ENCODE measurements around the gene PPP1CB.

Gene PPP1CB

GRCh38 chr2:28824207-28824606, 72.6 kb downstream of the PPP1CB start:
- DNase-seq (ENCODE audit: low read depth in 1 of 2, low spot score in 1 of 2) = no peak
- TF ChIP-seq GABPA (IDR thresholded peaks at IDR 0.05; ENCODE audit: low read depth) (no peak), CTCF (IDR thresholded peaks at IDR 0.05; ENCODE audit: insufficient read depth, low read length) (no peak)
- TF ChIP-seq, protein P1, sequence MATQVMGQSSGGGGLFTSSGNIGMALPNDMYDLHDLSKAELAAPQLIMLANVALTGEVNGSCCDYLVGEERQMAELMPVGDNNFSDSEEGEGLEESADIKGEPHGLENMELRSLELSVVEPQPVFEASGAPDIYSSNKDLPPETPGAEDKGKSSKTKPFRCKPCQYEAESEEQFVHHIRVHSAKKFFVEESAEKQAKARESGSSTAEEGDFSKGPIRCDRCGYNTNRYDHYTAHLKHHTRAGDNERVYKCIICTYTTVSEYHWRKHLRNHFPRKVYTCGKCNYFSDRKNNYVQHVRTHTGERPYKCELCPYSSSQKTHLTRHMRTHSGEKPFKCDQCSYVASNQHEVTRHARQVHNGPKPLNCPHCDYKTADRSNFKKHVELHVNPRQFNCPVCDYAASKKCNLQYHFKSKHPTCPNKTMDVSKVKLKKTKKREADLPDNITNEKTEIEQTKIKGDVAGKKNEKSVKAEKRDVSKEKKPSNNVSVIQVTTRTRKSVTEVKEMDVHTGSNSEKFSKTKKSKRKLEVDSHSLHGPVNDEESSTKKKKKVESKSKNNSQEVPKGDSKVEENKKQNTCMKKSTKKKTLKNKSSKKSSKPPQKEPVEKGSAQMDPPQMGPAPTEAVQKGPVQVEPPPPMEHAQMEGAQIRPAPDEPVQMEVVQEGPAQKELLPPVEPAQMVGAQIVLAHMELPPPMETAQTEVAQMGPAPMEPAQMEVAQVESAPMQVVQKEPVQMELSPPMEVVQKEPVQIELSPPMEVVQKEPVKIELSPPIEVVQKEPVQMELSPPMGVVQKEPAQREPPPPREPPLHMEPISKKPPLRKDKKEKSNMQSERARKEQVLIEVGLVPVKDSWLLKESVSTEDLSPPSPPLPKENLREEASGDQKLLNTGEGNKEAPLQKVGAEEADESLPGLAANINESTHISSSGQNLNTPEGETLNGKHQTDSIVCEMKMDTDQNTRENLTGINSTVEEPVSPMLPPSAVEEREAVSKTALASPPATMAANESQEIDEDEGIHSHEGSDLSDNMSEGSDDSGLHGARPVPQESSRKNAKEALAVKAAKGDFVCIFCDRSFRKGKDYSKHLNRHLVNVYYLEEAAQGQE (IDR thresholded peaks at IDR 0.05; ENCODE audit: insufficient replicate concordance, low read depth) = no peak
- no peaks in the 10 kb centered on the region for H3K27me3 ChIP-seq (ENCODE audit: insufficient read depth, poor library complexity, severe bottlenecking)
- no peak overlapping the region for H3K4me3 ChIP-seq (replicated peaks; ENCODE audit: insufficient read depth, low read length)
- no peak overlapping the region for H3K27ac ChIP-seq (replicated peaks)

GRCh38 chr2:28824870-28825269, 73.2 kb downstream of the PPP1CB start:
- Histone ChIP-seq H3K27me3 (ENCODE audit: insufficient read depth, poor library complexity, severe bottlenecking) (no peaks in the 10 kb centered on the region), H3K4me3 (replicated peaks; ENCODE audit: insufficient read depth, low read length) (no peak overlapping the region), H3K27ac (replicated peaks) (no peak overlapping the region)
- DNase-seq (ENCODE audit: low read depth in 1 of 2, low spot score in 1 of 2) = no peak
- TF ChIP-seq CTCF (IDR thresholded peaks at IDR 0.05; ENCODE audit: insufficient read depth, low read length) (no peak), POLR2AphosphoS5 (IDR thresholded peaks at IDR 0.05; ENCODE audit: low read depth) (no peak), SPI1 (IDR thresholded peaks at IDR 0.05; ENCODE audit: borderline replicate concordance, low read depth) (no peak), GABPA (IDR thresholded peaks at IDR 0.05; ENCODE audit: low read depth) (no peak)
- TF ChIP-seq, protein P1 (IDR thresholded peaks at IDR 0.05; ENCODE audit: insufficient replicate concordance, low read depth) = no peak

- H3K27me3 ChIP-seq (ENCODE audit: insufficient read depth, poor library complexity, severe bottlenecking) = no peaks in the 10 kb centered on the region
- no peak overlapping the region for H3K27ac ChIP-seq (replicated peaks)
- TF ChIP-seq, protein P1 (IDR thresholded peaks at IDR 0.05; ENCODE audit: insufficient replicate concordance, low read depth) = no peak
- TF ChIP-seq POLR2AphosphoS5 (IDR thresholded peaks at IDR 0.05; ENCODE audit: low read depth) = no peak
- no peak for TF ChIP-seq GABPA (IDR thresholded peaks at IDR 0.05; ENCODE audit: low read depth)
- TF ChIP-seq SPI1 (IDR thresholded peaks at IDR 0.05; ENCODE audit: borderline replicate concordance, low read depth) = no peak
- H3K4me3 ChIP-seq (replicated peaks; ENCODE audit: insufficient read depth, low read length) = no peak overlapping the region
- DNase-seq (ENCODE audit: low read depth in 1 of 2, low spot score in 1 of 2) = no peak
Observed at GRCh38 chr2:28828382-28828781, 76.8 kb downstream of the PPP1CB start.
